GM18520 (cell line): ENCODE measurements around the gene GDI2.

Experiments used
- ATAC-seq: cut with Tn5 transposase; IDR thresholded peaks from one replicate; pipeline ENCODE4 v1.9.1; 2021; ENCODE audit not compliant: unreplicated experiment

GDI2 gene

GRCh38 chr10:5744849-5745248, 68.4 kb downstream of the GDI2 start:
- no peak for ATAC-seq

- ATAC-seq = no peak
Measured at GRCh38 chr10:5743736-5744135, 69.5 kb downstream of the GDI2 start.

GRCh38 chr10:5742116-5742515, 71.1 kb downstream of the GDI2 start:
- no peak for ATAC-seq

GRCh38 chr10:5741276-5741675, 72.0 kb downstream of the GDI2 start:
- ATAC-seq = no peak

- no peak for ATAC-seq
Measured at GRCh38 chr10:5738427-5738826, 74.8 kb downstream of the GDI2 start.

- no peak for ATAC-seq
Measured at GRCh38 chr10:5737352-5737751, 75.9 kb downstream of the GDI2 start.

GRCh38 chr10:5736591-5736990, 76.6 kb downstream of the GDI2 start:
- no peak for ATAC-seq

GRCh38 chr10:5735119-5735518, 78.1 kb downstream of the GDI2 start:
- no peak for ATAC-seq

GRCh38 chr10:5732141-5732540, 81.1 kb downstream of the GDI2 start:
- ATAC-seq = no peak

GRCh38 chr10:5731559-5731958, 81.7 kb downstream of the GDI2 start:
- no peak for ATAC-seq

- no peak for ATAC-seq
Measured at GRCh38 chr10:5730766-5731165, 82.5 kb downstream of the GDI2 start.

- ATAC-seq = no peak
Measured at GRCh38 chr10:5723692-5724091, 89.5 kb downstream of the GDI2 start.

GRCh38 chr10:5720182-5720581, 93.1 kb downstream of the GDI2 start:
- no peak for ATAC-seq

- no peak for ATAC-seq
Measured at GRCh38 chr10:5719546-5719945, 93.7 kb downstream of the GDI2 start.
